B cell (primary cell): Measurements from ENCODE around the gene TBC1D22A. TPM values are rescaled to one million over a fixed set of nuclear protein-coding genes. Genes with fewer than 3 reads are reported as not detected.
A peak's percentile ranks its signal among the peaks of the same experiment; 100 is the strongest.

Experiments
- ATAC-seq: fragments of 200-7000 bp; cut with Tn5 transposase; one replicate; pipeline ENCODE4 v1.10.0; 2021; ENCODE audit warnings: low read depth, mild to moderate bottlenecking, moderate number of reproducible peaks, moderate library complexity
- CTCF ChIA-PET: fragments of 350-600 bp; sonication (Branson Sonifier 250); formaldehyde crosslinking; loops from one replicate; lab custom pipeline; 2021; ENCODE audit warnings: antibody characterized with exemption, inconsistent platforms; lab: Charles Lee
- POLR2A ChIA-PET: fragments of 350-600 bp; sonication (Branson Sonifier 250); formaldehyde crosslinking; loops from one replicate; lab custom pipeline; 2021; ENCODE audit warnings: antibody characterized with exemption; lab: Charles Lee
- DNase-seq: peaks from one replicate; pipeline ENCODE4 v3.0.0; 2013
- H2AFZ ChIP-seq: 2 replicates; pipeline ENCODE4 v1.6.1; 2012; ENCODE audit warnings: mild to moderate bottlenecking, low read depth, low read length; ENCODE audit not compliant: insufficient read depth, poor library complexity, severe bottlenecking
- H3K27ac ChIP-seq, 2 donors: 1 replicate in 1 of 2; 2 replicates in 1 of 2; pipeline ENCODE4 v1.5.1; 2012 to 2013; ENCODE audit warnings: low read length in 2 of 2, mild to moderate bottlenecking in 2 of 2, moderate library complexity in 1 of 2
- H3K27me3 ChIP-seq, 4 experiments: fragments of 200-600 bp in 1 of 4; sonication (generic) in 1 of 4; replicated peaks in 1 of 4; 1 replicate in 2 of 4; 2 replicates in 2 of 4; pipeline versions ENCODE4 v1.6.1 to v1.7.0; 2013 to 2016; ENCODE audit warnings: low read length in 3 of 4, mild to moderate bottlenecking in 2 of 4, mixed read lengths in 1 of 4, moderate library complexity in 1 of 4; ENCODE audit not compliant: insufficient read depth in 4 of 4, control insufficient read depth in 3 of 4; ENCODE audit errors: control extremely low read depth in 1 of 4
- H3K36me3 ChIP-seq, 2 experiments: replicated peaks in 1 of 2; 1 replicate in 1 of 2; 2 replicates in 1 of 2; pipeline versions ENCODE4 v1.6.1 to v1.7.1; 2013; ENCODE audit warnings: low read length in 1 of 2; ENCODE audit not compliant: insufficient read depth in 2 of 2, control insufficient read depth in 1 of 2; ENCODE audit errors: control extremely low read depth in 1 of 2, extremely low read depth in 1 of 2
- H3K4me1 ChIP-seq, 2 donors: fragments of 200-600 bp in 1 of 2; sonication (generic) in 1 of 2; 1 replicate in 1 of 2; 2 replicates in 1 of 2; pipeline versions ENCODE4 v1.5.1 to v1.6.1; 2013 to 2017; ENCODE audit warnings: low read length in 2 of 2; ENCODE audit not compliant: control insufficient read depth in 2 of 2, insufficient read depth in 2 of 2
- H3K4me2 ChIP-seq: replicated peaks from 2 replicates; pipeline ENCODE3; 2012; ENCODE audit warnings: mild to moderate bottlenecking, low read depth, low read length; ENCODE audit not compliant: poor library complexity, severe bottlenecking
- H3K4me3 ChIP-seq, 5 experiments: fragments of 200-600 bp in 1 of 5; sonication (generic) in 1 of 5; 1 replicate in 3 of 5; 2 replicates in 2 of 5; pipeline versions ENCODE4 v1.5.1 to v1.7.0; 2011 to 2016; ENCODE audit warnings: low read length in 4 of 5, mild to moderate bottlenecking in 4 of 5, low read depth in 2 of 5, control low read depth in 1 of 5, moderate library complexity in 1 of 5; ENCODE audit not compliant: insufficient read depth in 1 of 5; ENCODE audit errors: control extremely low read depth in 1 of 5, extremely low read depth in 1 of 5
- H3K79me2 ChIP-seq: fragments of 200-600 bp; sonication (generic); one replicate; pipeline ENCODE4 v1.6.0; 2016; ENCODE audit warnings: low read length; ENCODE audit not compliant: control insufficient read depth, insufficient read depth
- H3K9ac ChIP-seq: fragments of 200-600 bp; sonication (generic); 2 replicates; pipeline ENCODE4 v1.6.1; 2017; ENCODE audit warnings: mild to moderate bottlenecking, low read length, moderate library complexity
- H3K9me3 ChIP-seq, 3 donors: one replicate each; pipeline versions ENCODE4 v1.6.1 to v1.7.1; 2013; ENCODE audit warnings: low read length in 2 of 3; ENCODE audit not compliant: control insufficient read depth in 2 of 3, insufficient read depth in 1 of 3; ENCODE audit errors: control extremely low read depth in 1 of 3
- H4K20me1 ChIP-seq: 2 replicates; pipeline ENCODE4 v1.6.0; 2012; ENCODE audit warnings: mild to moderate bottlenecking, low read length; ENCODE audit not compliant: insufficient read depth, control insufficient read depth, poor library complexity, severe bottlenecking
- H3K27ac Mint-ChIP-seq: one replicate; pipeline ENCODE4 v1.8.0; 2021; ENCODE audit warnings: mixed read lengths
- H3K27me3 Mint-ChIP-seq: one replicate; pipeline ENCODE4 v1.8.0; 2021; ENCODE audit warnings: mixed read lengths
- H3K4me1 Mint-ChIP-seq: one replicate; pipeline ENCODE4 v1.8.0; 2021; ENCODE audit warnings: mixed read lengths
- H3K4me3 Mint-ChIP-seq: one replicate; pipeline ENCODE4 v1.8.0; 2021; ENCODE audit warnings: mixed read lengths
- H3K9me3 Mint-ChIP-seq: one replicate; pipeline ENCODE4 v1.8.0; 2022; ENCODE audit warnings: mixed read lengths; ENCODE audit not compliant: insufficient read depth
- CTCF ChIP-seq: fragments of 200-600 bp; IDR thresholded peaks from one replicate; pipeline ENCODE4 v1.8.0; 2022; ENCODE audit warnings: antibody characterized with exemption, mild to moderate bottlenecking
- EZH2 ChIP-seq: IDR thresholded peaks from 2 replicates; pipeline ENCODE4 v1.6.1; 2012; ENCODE audit warnings: borderline replicate concordance, low read depth, mild to moderate bottlenecking, moderate library complexity, low read length; ENCODE audit not compliant: insufficient read depth, poor library complexity, severe bottlenecking
- WGBS: methylation state at CpG from one replicate; pipeline ENCODE4 v1.1.5; 2013; ENCODE audit warnings: missing lambda C conversion rate; ENCODE audit not compliant: insufficient coverage; 5-methylcytosine and 5-hydroxymethylcytosine counted together
- intact Hi-C: fragments of 100-400 bp; cut with micrococcal nuclease; formaldehyde crosslinking; loops from one replicate; pipeline ENCODE4 v1.10.0; 2022
- polyA plus RNA-seq: library from polyadenylated mRNA; depleted of rRNA; stranded (reverse); fragments of >200 nt; gene quantifications from 2 replicates; pipeline ENCODE4 v1.2.3, GENCODE V29; 2012
- total RNA-seq, 2 donors: library from RNA; stranded (reverse); fragments of 120-200 nt in 1 of 2; gene quantifications; 1 replicate in 1 of 2; 2 replicates in 1 of 2; pipeline versions ENCODE4 v1.2.3 to v1.2.4, GENCODE V29; 2013 to 2022

The TBC1D22A gene
- total and polyA plus RNA-seq, 2 donors (not counting 1 experiment from before 2014, with no cell fraction given) = 73.8 to 128 TPM

- H3K4me3 ChIP-seq = no peak overlapping the region
- peaks cover 0 to 4% (median 0%) of the 10 kb centered on the region in 3 donors for H3K9me3 ChIP-seq
- no peak overlapping the region for H3K9ac ChIP-seq
- Mint-ChIP-seq H3K9me3 (no peaks in the 10 kb centered on the region), H3K27ac (no peak overlapping the region), H3K27me3 (no peaks in the 10 kb centered on the region), H3K4me3 (no peak overlapping the region), H3K4me1 (peaks cover 40% of the 10 kb centered on the region)
- ChIA-PET CTCF (interaction anchor here (0.6 to 11.4 kb wide), 7 partner anchors 18 to 235 kb away, joined by 3 to 468 read pairs (median 5); partner anchors contain the start of gene TBC1D22A), POLR2A (no interaction called here)
- ATAC-seq (no peak), DNase-seq (no peak)
- no peak overlapping the region for H3K4me2 ChIP-seq
- intact Hi-C loops = loop anchor here (1.0 kb wide), 1 partner anchor 34 kb away; no protein-coding TSS in a partner anchor
- no peaks in the 10 kb centered on the region for H3K27me3 ChIP-seq
- H3K27ac ChIP-seq = peak overlapping the region in 1 of 2 donors; percentile 9
- no peak overlapping the region for H2AFZ ChIP-seq
- WGBS = 96% methylated on average over 5 of the region's 5 CpGs
- peaks cover 99% of the 10 kb centered on the region for H3K79me2 ChIP-seq
- peaks cover under 1 to 1% of the 10 kb centered on the region in 2 donors for H3K4me1 ChIP-seq
- peaks cover 100% of the 10 kb centered on the region for H4K20me1 ChIP-seq
- TF ChIP-seq EZH2 (no peak), CTCF (no peak)
- peaks cover 0 to 95% of the 10 kb centered on the region in 2 experiments for H3K36me3 ChIP-seq
Observed at GRCh38 chr22:46798041-46798365, 35.6 kb downstream of the TBC1D22A start.
